Measurements from ENCODE around the gene PNPLA7.

DNA sequence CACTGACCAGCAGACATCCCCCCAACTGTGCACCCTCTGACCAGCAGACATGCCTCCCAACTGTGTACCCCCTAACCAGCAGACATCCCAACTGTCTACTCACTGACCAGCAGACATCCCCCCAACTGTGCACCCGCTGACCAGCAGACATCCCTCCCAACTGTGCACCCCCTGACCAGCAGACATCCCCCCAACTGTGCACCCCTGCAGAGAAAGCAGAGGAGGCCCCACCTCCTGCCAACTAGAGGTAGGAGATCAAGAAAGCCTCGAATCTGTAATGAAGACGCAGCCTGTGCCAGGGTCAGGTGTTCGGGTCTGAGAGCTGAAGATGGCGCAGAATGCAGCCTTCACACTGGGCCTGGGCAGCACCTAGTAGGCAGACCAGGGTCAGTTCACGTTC lies 61.3 kb downstream of the PNPLA7 start:
- TF ChIP-seq, protein P1, sequence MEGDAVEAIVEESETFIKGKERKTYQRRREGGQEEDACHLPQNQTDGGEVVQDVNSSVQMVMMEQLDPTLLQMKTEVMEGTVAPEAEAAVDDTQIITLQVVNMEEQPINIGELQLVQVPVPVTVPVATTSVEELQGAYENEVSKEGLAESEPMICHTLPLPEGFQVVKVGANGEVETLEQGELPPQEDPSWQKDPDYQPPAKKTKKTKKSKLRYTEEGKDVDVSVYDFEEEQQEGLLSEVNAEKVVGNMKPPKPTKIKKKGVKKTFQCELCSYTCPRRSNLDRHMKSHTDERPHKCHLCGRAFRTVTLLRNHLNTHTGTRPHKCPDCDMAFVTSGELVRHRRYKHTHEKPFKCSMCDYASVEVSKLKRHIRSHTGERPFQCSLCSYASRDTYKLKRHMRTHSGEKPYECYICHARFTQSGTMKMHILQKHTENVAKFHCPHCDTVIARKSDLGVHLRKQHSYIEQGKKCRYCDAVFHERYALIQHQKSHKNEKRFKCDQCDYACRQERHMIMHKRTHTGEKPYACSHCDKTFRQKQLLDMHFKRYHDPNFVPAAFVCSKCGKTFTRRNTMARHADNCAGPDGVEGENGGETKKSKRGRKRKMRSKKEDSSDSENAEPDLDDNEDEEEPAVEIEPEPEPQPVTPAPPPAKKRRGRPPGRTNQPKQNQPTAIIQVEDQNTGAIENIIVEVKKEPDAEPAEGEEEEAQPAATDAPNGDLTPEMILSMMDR (IDR thresholded peaks at IDR 0.05), result no peak
- TF ChIP-seq POLR2AphosphoS5 (IDR thresholded peaks at IDR 0.05; ENCODE audit: low read depth, low read length) (no peak), TCF7L2 (IDR thresholded peaks at IDR 0.05; ENCODE audit: low read depth, low read length) (no peak), SIN3A (IDR thresholded peaks at IDR 0.05; ENCODE audit: borderline replicate concordance, insufficient read depth, low read depth, low read length) (no peak)
- TF ChIP-seq, protein P2, sequence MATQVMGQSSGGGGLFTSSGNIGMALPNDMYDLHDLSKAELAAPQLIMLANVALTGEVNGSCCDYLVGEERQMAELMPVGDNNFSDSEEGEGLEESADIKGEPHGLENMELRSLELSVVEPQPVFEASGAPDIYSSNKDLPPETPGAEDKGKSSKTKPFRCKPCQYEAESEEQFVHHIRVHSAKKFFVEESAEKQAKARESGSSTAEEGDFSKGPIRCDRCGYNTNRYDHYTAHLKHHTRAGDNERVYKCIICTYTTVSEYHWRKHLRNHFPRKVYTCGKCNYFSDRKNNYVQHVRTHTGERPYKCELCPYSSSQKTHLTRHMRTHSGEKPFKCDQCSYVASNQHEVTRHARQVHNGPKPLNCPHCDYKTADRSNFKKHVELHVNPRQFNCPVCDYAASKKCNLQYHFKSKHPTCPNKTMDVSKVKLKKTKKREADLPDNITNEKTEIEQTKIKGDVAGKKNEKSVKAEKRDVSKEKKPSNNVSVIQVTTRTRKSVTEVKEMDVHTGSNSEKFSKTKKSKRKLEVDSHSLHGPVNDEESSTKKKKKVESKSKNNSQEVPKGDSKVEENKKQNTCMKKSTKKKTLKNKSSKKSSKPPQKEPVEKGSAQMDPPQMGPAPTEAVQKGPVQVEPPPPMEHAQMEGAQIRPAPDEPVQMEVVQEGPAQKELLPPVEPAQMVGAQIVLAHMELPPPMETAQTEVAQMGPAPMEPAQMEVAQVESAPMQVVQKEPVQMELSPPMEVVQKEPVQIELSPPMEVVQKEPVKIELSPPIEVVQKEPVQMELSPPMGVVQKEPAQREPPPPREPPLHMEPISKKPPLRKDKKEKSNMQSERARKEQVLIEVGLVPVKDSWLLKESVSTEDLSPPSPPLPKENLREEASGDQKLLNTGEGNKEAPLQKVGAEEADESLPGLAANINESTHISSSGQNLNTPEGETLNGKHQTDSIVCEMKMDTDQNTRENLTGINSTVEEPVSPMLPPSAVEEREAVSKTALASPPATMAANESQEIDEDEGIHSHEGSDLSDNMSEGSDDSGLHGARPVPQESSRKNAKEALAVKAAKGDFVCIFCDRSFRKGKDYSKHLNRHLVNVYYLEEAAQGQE (IDR thresholded peaks at IDR 0.05; ENCODE audit: insufficient read depth in 1 of 2, low read depth in 2 of 2, low read length in 1 of 2), result no peak

All from Panc1 (cell line).